ENCODE data around the gene ERBB4.

DNA sequence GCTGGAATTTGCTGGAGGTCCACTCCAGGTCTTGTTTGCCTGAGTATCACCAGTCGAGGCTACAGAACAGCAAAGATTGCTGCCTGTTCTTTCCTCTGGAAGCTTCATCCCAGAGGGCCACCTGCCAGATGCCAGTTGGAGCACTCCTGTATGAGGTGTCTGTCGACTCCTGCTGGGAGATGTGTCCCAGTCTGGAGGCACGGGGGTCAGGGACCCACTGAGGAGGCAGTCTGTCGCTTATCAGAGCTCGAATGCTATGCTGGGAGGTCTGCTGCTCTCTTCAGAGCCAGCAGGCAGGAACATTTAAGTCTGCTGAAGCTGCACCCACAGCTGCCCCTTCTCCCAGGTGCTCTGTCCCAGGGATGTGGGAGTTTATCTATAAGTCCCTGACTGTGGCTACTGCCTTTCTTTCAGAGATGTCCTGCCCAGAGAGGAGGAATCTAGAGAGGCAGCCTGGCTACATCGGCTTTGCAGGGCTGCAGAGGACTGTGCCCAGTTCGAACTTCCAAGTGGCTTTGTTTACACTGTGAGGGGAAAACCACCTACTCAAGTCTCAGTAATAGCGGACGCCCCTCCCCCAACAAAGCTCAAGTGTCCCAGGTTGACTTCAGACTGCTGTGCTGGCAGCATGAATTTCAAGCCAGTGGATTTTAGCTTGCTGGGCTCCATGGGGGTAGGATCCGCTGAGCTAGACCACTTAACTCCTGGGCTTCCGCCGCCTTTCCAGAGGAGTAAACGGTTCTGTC, 301.1 kb downstream of the ERBB4 start:
- no peak for TF ChIP-seq TAF7 (optimal IDR thresholded peaks at IDR 0.05; ENCODE audit: borderline replicate concordance, low read depth, low read length)
- no peak for TF ChIP-seq CBX5 (IDR thresholded peaks at IDR 0.05; ENCODE audit: low read depth, low read length)
- no peak for TF ChIP-seq MAX (IDR thresholded peaks at IDR 0.05)
- TF ChIP-seq RFX5 (IDR thresholded peaks at IDR 0.05; ENCODE audit: borderline replicate concordance, low read depth, low read length): no peak
- TF ChIP-seq KDM1A (IDR thresholded peaks at IDR 0.05; ENCODE audit: borderline replicate concordance, low read length): no peak
- TF ChIP-seq CEBPB (IDR thresholded peaks at IDR 0.05; ENCODE audit: low read depth, low read length): no peak
- no peak for TF ChIP-seq POLR2A (IDR thresholded peaks at IDR 0.05; ENCODE audit: control extremely low read depth in 1 of 2, low read depth in 2 of 2, low read length in 2 of 2)
- no peak for TF ChIP-seq CTCF (IDR thresholded peaks at IDR 0.05; ENCODE audit: control extremely low read depth in 1 of 3, insufficient read depth in 1 of 3, low read depth in 1 of 3, low read length in 3 of 3)
- no peak for TF ChIP-seq RAD21 (IDR thresholded peaks at IDR 0.05 in 1 of 2, conservative IDR thresholded peaks at IDR 0.05 in 1 of 2; ENCODE audit: low read depth in 2 of 2, low read length in 2 of 2)
- no peak for TF ChIP-seq SIX5 (IDR thresholded peaks at IDR 0.05; ENCODE audit: low read depth, low read length)
- no peak for TF ChIP-seq TAF1 (IDR thresholded peaks at IDR 0.05; ENCODE audit: low read depth, low read length)
- TF ChIP-seq TCF12 (IDR thresholded peaks at IDR 0.05; ENCODE audit: low read depth, low read length): no peak
- TF ChIP-seq EZH2 (IDR thresholded peaks at IDR 0.05; ENCODE audit: low read depth, low read length, severe bottlenecking): no peak
- TF ChIP-seq NRF1 (IDR thresholded peaks at IDR 0.05; ENCODE audit: low read depth, low read length): no peak
